Left lobe of liver (tissue), 2 donors: Measurements from ENCODE around the gene MIA. TPM values are rescaled to one million over a fixed set of nuclear protein-coding genes. Genes with fewer than 3 reads are reported as not detected.
"Not testable (repeated sequence)": the region's sequence is repeated elsewhere in the genome, so short reads cannot be mapped to it uniquely, and the experiment has no call there.

Experiments used
- ATAC-seq: fragments of 200-7000 bp; cut with Tn5 transposase; one replicate; pipeline ENCODE4 v1.9.1; 2020; ENCODE audit warnings: mild to moderate bottlenecking, moderate library complexity
- DNase-seq: peaks from one replicate; pipeline ENCODE4 v3.0.0-alpha.2; 2020; ENCODE audit warnings: low spot score
- total RNA-seq: library from RNA; stranded (reverse); gene quantifications from one replicate; pipeline ENCODE4 v1.2.1, GENCODE V29; 2021
- donor health status: DM: no; HTN: no; CAD: no; lungs with moderate emphysema.
- donor health status: DM: no; HTN: yes; CAD: no.

The MIA gene
- total RNA-seq, 1 donor from 2014 or later = 0.43 TPM

GRCh38 chr19:40777937-40778705 lies 2.8 kb downstream of the MIA start, which contains the start of gene RAB4B:
TSS of gene RAB4B (plus strand) at chr19:40778247. CDS start at chr19:40778376, 129 bp downstream.
- DNase-seq (peak; percentile 100), ATAC-seq (peak; percentile 90)

GRCh38 chr19:40778706-40779284 lies 3.5 kb downstream of the MIA start:
- DNase-seq (no peak), ATAC-seq (no peak)

- no peak for ATAC-seq
- no peak for DNase-seq
These were observed 5.3 kb downstream of the MIA start for GRCh38 chr19:40780582-40780981.

GRCh38 chr19:40781140-40781539 lies 5.8 kb downstream of the MIA start:
- no peak for ATAC-seq
- no peak for DNase-seq

GRCh38 chr19:40783711-40784110 lies 8.4 kb downstream of the MIA start:
- ATAC-seq = no peak
- DNase-seq = no peak

GRCh38 chr19:40784146-40784545 lies 8.8 kb downstream of the MIA start:
- not testable (repeated sequence) for DNase-seq, ATAC-seq

- ATAC-seq (peak; percentile 27), DNase-seq (no peak)
These were observed 10.2 kb downstream of the MIA start for GRCh38 chr19:40785526-40785925.

- ATAC-seq (no peak), DNase-seq (no peak)
These were observed 11.0 kb downstream of the MIA start for GRCh38 chr19:40786060-40787037.

GRCh38 chr19:40791349-40791748 lies 16.0 kb downstream of the MIA start:
- DNase-seq (no peak), ATAC-seq (no peak)

- no peak for ATAC-seq
- DNase-seq = no peak
These were observed 16.7 kb downstream of the MIA start for GRCh38 chr19:40791996-40792395.

GRCh38 chr19:40797166-40797962 lies 22.0 kb downstream of the MIA start:
- DNase-seq = no peak
- no peak for ATAC-seq

GRCh38 chr19:40797963-40798682 lies 22.8 kb downstream of the MIA start:
- ATAC-seq (peak; percentile 71), DNase-seq (peak; percentile 91)

- ATAC-seq = peak; percentile 83
- DNase-seq = peak; percentile 100
These were observed 23.6 kb downstream of the MIA start, which contains the start of gene EGLN2 for GRCh38 chr19:40798683-40799557. TSS of gene EGLN2 (plus strand) at chr19:40799191. CDS start at chr19:40800573, 1,382 bp downstream.

- ATAC-seq (no peak), DNase-seq (no peak)
These were observed 24.4 kb downstream of the MIA start for GRCh38 chr19:40799558-40800338.

GRCh38 chr19:40800339-40800996 lies 25.1 kb downstream of the MIA start:
- no peak for DNase-seq
- no peak for ATAC-seq

- DNase-seq = no peak
- ATAC-seq = no peak
These were observed 25.7 kb downstream of the MIA start for GRCh38 chr19:40800997-40801377.
